PC-3 (cell line): ENCODE results near the gene AGBL1.

Experiments
- EZH2 ChIP-seq: fragments of 300-600 bp; sonication (generic); IDR thresholded peaks from one replicate; pipeline ENCODE4 v1.6.1; 2017; ENCODE audit warnings: antibody characterized with exemption, mild to moderate bottlenecking, low read length; ENCODE audit not compliant: unreplicated experiment
- TF ChIP-seq, protein P1 (sequence below): fragments of 300-600 bp; sonication (generic); conservative IDR thresholded peaks from 2 replicates; pipeline ENCODE4 v1.5.1; 2017; ENCODE audit warnings: antibody characterized with exemption, low read depth, mild to moderate bottlenecking, low read length

DNA sequence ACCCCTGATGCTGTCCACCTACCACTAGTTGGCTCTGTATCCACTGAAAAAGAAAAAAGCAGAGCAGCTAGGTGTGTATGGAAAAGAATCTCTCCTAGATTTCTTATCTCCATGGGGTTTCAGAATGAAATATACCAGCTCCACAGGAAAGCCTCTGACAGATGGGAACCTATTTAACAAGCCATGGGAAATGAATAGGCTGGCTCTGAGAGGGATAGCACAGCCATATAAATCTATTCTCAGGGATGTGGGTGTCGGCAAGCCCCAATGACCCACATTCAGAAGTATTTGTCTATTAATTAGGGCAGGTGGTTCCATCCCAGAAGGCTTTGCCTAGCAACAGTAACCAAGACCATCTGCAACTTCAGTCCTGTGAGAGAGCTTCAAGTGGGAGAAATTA, 694.1 kb downstream of the AGBL1 start:
- no peak for TF ChIP-seq EZH2
- TF ChIP-seq, protein P1, sequence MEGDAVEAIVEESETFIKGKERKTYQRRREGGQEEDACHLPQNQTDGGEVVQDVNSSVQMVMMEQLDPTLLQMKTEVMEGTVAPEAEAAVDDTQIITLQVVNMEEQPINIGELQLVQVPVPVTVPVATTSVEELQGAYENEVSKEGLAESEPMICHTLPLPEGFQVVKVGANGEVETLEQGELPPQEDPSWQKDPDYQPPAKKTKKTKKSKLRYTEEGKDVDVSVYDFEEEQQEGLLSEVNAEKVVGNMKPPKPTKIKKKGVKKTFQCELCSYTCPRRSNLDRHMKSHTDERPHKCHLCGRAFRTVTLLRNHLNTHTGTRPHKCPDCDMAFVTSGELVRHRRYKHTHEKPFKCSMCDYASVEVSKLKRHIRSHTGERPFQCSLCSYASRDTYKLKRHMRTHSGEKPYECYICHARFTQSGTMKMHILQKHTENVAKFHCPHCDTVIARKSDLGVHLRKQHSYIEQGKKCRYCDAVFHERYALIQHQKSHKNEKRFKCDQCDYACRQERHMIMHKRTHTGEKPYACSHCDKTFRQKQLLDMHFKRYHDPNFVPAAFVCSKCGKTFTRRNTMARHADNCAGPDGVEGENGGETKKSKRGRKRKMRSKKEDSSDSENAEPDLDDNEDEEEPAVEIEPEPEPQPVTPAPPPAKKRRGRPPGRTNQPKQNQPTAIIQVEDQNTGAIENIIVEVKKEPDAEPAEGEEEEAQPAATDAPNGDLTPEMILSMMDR = no peak
